ENCODE data around the gene SH3GL3. TPM values are rescaled to one million over a fixed set of nuclear protein-coding genes. Genes with fewer than 3 reads are reported as not detected.

Gene SH3GL3
- polyA plus RNA-seq, 2 of the 4 experiments (the other 2 are of a cell fraction) = 0.19 to 0.21 TPM

GRCh38 chr15:83476066-83476465 is 28.9 kb downstream of the SH3GL3 start:
- WGBS (ENCODE audit: missing lambda C conversion rate) = 52% methylated on average over 2 of the region's 2 CpGs
- H3K4me1 ChIP-seq = no peaks in the 10 kb centered on the region
- H3K9me3 ChIP-seq = no peaks in the 10 kb centered on the region; the same call in 2 of the 3 replicates
- H3K27ac ChIP-seq = no peak overlapping the region
- ATAC-seq (no peak), DNase-seq (ENCODE audit: low read depth in 1 of 2, low spot score in 1 of 2) (no peak), FAIRE-seq (no peak)
- ChIA-PET CTCF (interaction anchor here (1.1 kb wide), 1 partner anchor 25 kb away, joined by 3 read pairs; no protein-coding TSS in a partner anchor), POLR2A (no interaction called here)
- H3K4me2 ChIP-seq = no peak overlapping the region
- H3K4me3 ChIP-seq = no peak overlapping the region
- TF ChIP-seq POLR2AphosphoS2 (conservative IDR thresholded peaks at IDR 0.05; ENCODE audit: low read length) (no peak), RCOR1 (IDR thresholded peaks at IDR 0.05; ENCODE audit: low read depth, low read length) (no peak), RNF2 (IDR thresholded peaks at IDR 0.05; ENCODE audit: borderline replicate concordance, low read depth) (no peak), HOXB13 (CRISPR knock-in tag; IDR thresholded peaks at IDR 0.05; ENCODE audit: low read depth) (no peak)

- no peak overlapping the region for H3K4me3 ChIP-seq
- DNase-seq (ENCODE audit: low read depth in 1 of 2, low spot score in 1 of 2) (no peak), FAIRE-seq (no peak), ATAC-seq (no peak)
- no peaks in the 10 kb centered on the region for H3K4me1 ChIP-seq
- CTCF ChIA-PET = interaction anchor here (0.9 to 1.1 kb wide), 2 partner anchors 25 to 228 kb away, joined by 3 to 4 read pairs; no protein-coding TSS in a partner anchor
- WGBS (ENCODE audit: missing lambda C conversion rate) = 32% methylated on average over 2 of the region's 2 CpGs
- no peak overlapping the region for H3K27ac ChIP-seq
- no peak overlapping the region for H3K4me2 ChIP-seq
- POLR2A ChIA-PET = no interaction called here
- TF ChIP-seq ZNF302 (CRISPR knock-in tag; IDR thresholded peaks at IDR 0.05) (no peak), EHF (CRISPR knock-in tag; IDR thresholded peaks at IDR 0.05) (no peak), ELK1 (IDR thresholded peaks at IDR 0.05; ENCODE audit: low read depth, low read length) (no peak), HOXB5 (CRISPR knock-in tag; IDR thresholded peaks at IDR 0.05) (no peak), NFE2L2 (conservative IDR thresholded peaks at IDR 0.05; ENCODE audit: low read length) (no peak), JUN (IDR thresholded peaks at IDR 0.05) (no peak), NPAS2 (CRISPR knock-in tag; IDR thresholded peaks at IDR 0.05; ENCODE audit: borderline replicate concordance) (no peak)
- no peaks in the 10 kb centered on the region for H3K9me3 ChIP-seq
These were observed 29.6 kb downstream of the SH3GL3 start for GRCh38 chr15:83476708-83477107.

GRCh38 chr15:83477172-83477807 is 30.1 kb downstream of the SH3GL3 start:
- FAIRE-seq = no peak
- no peak for TF ChIP-seq RCOR1 (IDR thresholded peaks at IDR 0.05; ENCODE audit: low read depth, low read length)
- TF ChIP-seq SREBF2 (IDR thresholded peaks at IDR 0.05) = no peak
- no peak for TF ChIP-seq HOXB13 (CRISPR knock-in tag; IDR thresholded peaks at IDR 0.05; ENCODE audit: low read depth)
- TF ChIP-seq CBX8 (IDR thresholded peaks at IDR 0.05) = no peak
- TF ChIP-seq HDAC2 (IDR thresholded peaks at IDR 0.05) = no peak
- TF ChIP-seq ELK1 (IDR thresholded peaks at IDR 0.05; ENCODE audit: low read depth, low read length) = no peak
- no peak for TF ChIP-seq NFE2L2 (conservative IDR thresholded peaks at IDR 0.05; ENCODE audit: low read length)
- no peak for TF ChIP-seq E2F6 (IDR thresholded peaks at IDR 0.05; ENCODE audit: borderline replicate concordance, low read depth)
- TF ChIP-seq MYC (IDR thresholded peaks at IDR 0.05; ENCODE audit: borderline replicate concordance, low read length) = no peak
- TF ChIP-seq RFX5 (IDR thresholded peaks at IDR 0.05) = no peak
- TF ChIP-seq CHD4 (IDR thresholded peaks at IDR 0.05; ENCODE audit: borderline replicate concordance) = no peak
- no peak for TF ChIP-seq CEBPB (IDR thresholded peaks at IDR 0.05)
- TF ChIP-seq JUN (IDR thresholded peaks at IDR 0.05) = no peak
- no peak for TF ChIP-seq RARB (CRISPR knock-in tag; IDR thresholded peaks at IDR 0.05)
- TF ChIP-seq HES2 (IDR thresholded peaks at IDR 0.05) = no peak
- TF ChIP-seq FOSL2 (IDR thresholded peaks at IDR 0.05) = no peak
- TF ChIP-seq FOSL2 (CRISPR knock-in tag; IDR thresholded peaks at IDR 0.05) = no peak
- no peak for TF ChIP-seq CTCF (IDR thresholded peaks at IDR 0.05)
- no peak for TF ChIP-seq HMGXB4 (CRISPR knock-in tag; IDR thresholded peaks at IDR 0.05; ENCODE audit: borderline replicate concordance)
- TF ChIP-seq CBX2 (IDR thresholded peaks at IDR 0.05; ENCODE audit: borderline replicate concordance, low read depth) = no peak
- no peak for TF ChIP-seq FOSB (CRISPR knock-in tag; IDR thresholded peaks at IDR 0.05)
- 42% methylated on average over 3 of the region's 3 CpGs for WGBS (ENCODE audit: missing lambda C conversion rate)
- Histone ChIP-seq H3K4me3 (no peak overlapping the region), H3K9me3 (no peaks in the 10 kb centered on the region), H3K4me1 (no peaks in the 10 kb centered on the region), H3K4me2 (no peak overlapping the region), H3K27ac (no peak overlapping the region)
- CTCF ChIA-PET = interaction anchor here (0.9 to 1.1 kb wide), 2 partner anchors 24 to 229 kb away, joined by 3 to 4 read pairs; no protein-coding TSS in a partner anchor
- POLR2A ChIA-PET = no interaction called here
- DNase-seq (ENCODE audit: low read depth in 1 of 2, low spot score in 1 of 2) = no peak
- no peak for ATAC-seq
